Erythroblast (primary cell): ENCODE results near the gene ZNF784.

Experiments used
- GATA1 ChIP-seq: IDR thresholded peaks from 2 replicates; pipeline ENCODE4 v1.6.1; 2011; ENCODE audit warnings: low read depth, mild to moderate bottlenecking, control low read depth, low read length, moderate library complexity
- POLR2A ChIP-seq: IDR thresholded peaks from 2 replicates; pipeline ENCODE4 v1.6.1; 2011; ENCODE audit warnings: mild to moderate bottlenecking, low read length

- TF ChIP-seq POLR2A, result no peak
- no peak for TF ChIP-seq GATA1
These were observed 599 bp upstream of the ZNF784 start for GRCh38 chr19:55625004-55625326.
